Left ventricle myocardium inferior (tissue), 1 donor: ENCODE measurements around the gene ERVH48-1. TPM values are rescaled to one million over a fixed set of nuclear protein-coding genes. Genes with fewer than 3 reads are reported as not detected.
"Not testable (repeated sequence)": the region's sequence is repeated elsewhere in the genome, so short reads cannot be mapped to it uniquely, and the experiment has no call there.

ENCODE experiments used
- DNase-seq: peaks from one replicate; pipeline ENCODE4 v3.0.0-alpha.2; 2020
- H3K27ac ChIP-seq: fragments of 200-600 bp; replicated peaks from 2 replicates; pipeline ENCODE4 v1.8.0; 2021
- H3K27me3 ChIP-seq: fragments of 200-600 bp; 2 replicates; pipeline ENCODE4 v1.8.0; 2021; ENCODE audit warnings: low read depth
- H3K36me3 ChIP-seq: fragments of 200-600 bp; 2 replicates; pipeline ENCODE4 v1.8.0; 2021
- H3K4me1 ChIP-seq: fragments of 200-600 bp; 2 replicates; pipeline ENCODE4 v1.8.0; 2021
- H3K4me3 ChIP-seq: fragments of 200-600 bp; 2 replicates; pipeline ENCODE4 v1.8.0; 2021; ENCODE audit warnings: mild to moderate bottlenecking, moderate library complexity
- H3K9me3 ChIP-seq: fragments of 200-600 bp; replicated peaks from 2 replicates; pipeline ENCODE4 v1.8.0; 2021
- CTCF ChIP-seq: fragments of 200-600 bp; IDR thresholded peaks from 2 replicates; pipeline ENCODE4 v1.8.0; 2021; ENCODE audit warnings: antibody characterized with exemption, mild to moderate bottlenecking, borderline replicate concordance
- intact Hi-C: fragments of 100-400 bp; cut with micrococcal nuclease; formaldehyde crosslinking; loops from one replicate; pipeline ENCODE4 v1.11.0; 2022
- total RNA-seq: library from RNA; stranded (reverse); fragmentation: NEBNext Ultra II Directional; extraction: Animal tissue kit (Norgen Biotek cat#: 25700); gene quantifications from one replicate; pipeline ENCODE4 v1.2.1, GENCODE V29; 2021
- donor health status: DM: no; HTN: yes; CAD: no; lungs with severe emphysema.

Gene ERVH48-1
- total RNA-seq, 1 donor from 2014 or later = not detected

DNA sequence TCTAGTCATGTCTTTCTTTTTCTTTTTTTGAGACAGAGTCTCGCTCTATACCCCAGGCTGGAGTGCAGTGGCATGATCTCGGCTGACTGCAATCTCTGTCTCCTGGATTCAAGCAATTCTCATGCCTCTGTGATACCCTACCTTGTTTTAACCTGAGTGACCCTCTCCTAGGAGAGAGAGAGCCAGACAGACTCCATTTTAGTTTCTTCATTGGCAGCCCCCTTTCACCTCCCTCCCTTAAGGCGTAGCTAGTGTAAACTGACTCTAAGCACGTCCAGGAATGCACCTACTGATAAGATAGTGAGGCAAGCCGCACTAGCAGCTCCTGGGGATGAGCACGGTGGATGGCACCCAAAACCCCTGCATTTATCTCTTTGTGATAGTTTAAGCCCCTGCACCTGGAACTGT, 43.8 kb upstream of the ERVH48-1 start:
- H3K36me3 ChIP-seq = no peaks in the 10 kb centered on the region
- TF ChIP-seq CTCF = no peak
- no peaks in the 10 kb centered on the region for H3K27me3 ChIP-seq
- DNase-seq = no peak
- intact Hi-C loops = no loop called here
- no peak overlapping the region for H3K27ac ChIP-seq
- H3K4me3 ChIP-seq = no peak overlapping the region
- H3K9me3 ChIP-seq = no peaks in the 10 kb centered on the region
- peaks cover 8% of the 10 kb centered on the region for H3K4me1 ChIP-seq

DNA sequence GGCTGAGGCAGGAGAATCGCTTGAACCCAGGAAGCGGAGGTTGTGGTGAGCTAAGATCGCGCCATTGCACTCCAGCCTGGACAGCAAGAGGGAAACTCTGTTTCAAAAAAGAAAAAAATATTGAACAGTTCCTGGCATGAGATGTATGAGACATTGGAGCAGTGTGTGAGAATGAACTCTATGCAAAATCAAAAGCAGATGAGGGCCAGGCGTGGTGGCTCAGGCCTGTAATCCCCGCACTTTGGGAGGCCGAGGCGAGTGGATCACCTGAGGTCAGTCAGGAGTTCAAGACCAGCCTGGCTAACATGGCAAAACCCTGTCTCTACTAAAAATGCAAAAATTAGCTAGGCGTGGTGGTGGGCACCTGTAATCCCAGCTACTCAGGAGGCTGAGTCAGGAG, 42.2 kb upstream of the ERVH48-1 start:
- H3K9me3 ChIP-seq, H3K36me3 ChIP-seq, intact Hi-C loops, H3K27me3 ChIP-seq, H3K27ac ChIP-seq, H3K4me3 ChIP-seq, DNase-seq, H3K4me1 ChIP-seq: not testable (repeated sequence)

DNA sequence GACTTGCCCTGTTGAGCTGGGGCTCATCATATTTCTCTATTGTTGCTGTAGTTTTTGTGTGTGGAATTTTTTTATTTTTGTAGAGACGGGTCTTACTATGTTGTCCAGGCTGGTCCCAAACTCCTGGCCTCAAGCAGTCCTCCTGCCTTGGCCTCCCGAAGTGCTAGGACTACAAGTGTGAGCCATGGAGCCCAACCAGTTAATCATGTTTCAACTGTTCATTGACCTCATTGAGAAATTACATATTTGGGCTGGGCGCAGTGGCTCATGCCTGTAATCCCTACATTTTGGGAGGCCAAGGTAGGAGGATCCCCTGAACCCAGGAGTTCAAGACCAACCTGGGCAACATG, 39.8 kb upstream of the ERVH48-1 start:
- no peaks in the 10 kb centered on the region for H3K27me3 ChIP-seq
- no peak overlapping the region for H3K27ac ChIP-seq
- no peaks in the 10 kb centered on the region for H3K4me1 ChIP-seq
- no peaks in the 10 kb centered on the region for H3K9me3 ChIP-seq
- no peak for TF ChIP-seq CTCF
- H3K36me3 ChIP-seq = no peaks in the 10 kb centered on the region
- H3K4me3 ChIP-seq = no peak overlapping the region
- intact Hi-C loops = no loop called here
- no peak for DNase-seq

DNA sequence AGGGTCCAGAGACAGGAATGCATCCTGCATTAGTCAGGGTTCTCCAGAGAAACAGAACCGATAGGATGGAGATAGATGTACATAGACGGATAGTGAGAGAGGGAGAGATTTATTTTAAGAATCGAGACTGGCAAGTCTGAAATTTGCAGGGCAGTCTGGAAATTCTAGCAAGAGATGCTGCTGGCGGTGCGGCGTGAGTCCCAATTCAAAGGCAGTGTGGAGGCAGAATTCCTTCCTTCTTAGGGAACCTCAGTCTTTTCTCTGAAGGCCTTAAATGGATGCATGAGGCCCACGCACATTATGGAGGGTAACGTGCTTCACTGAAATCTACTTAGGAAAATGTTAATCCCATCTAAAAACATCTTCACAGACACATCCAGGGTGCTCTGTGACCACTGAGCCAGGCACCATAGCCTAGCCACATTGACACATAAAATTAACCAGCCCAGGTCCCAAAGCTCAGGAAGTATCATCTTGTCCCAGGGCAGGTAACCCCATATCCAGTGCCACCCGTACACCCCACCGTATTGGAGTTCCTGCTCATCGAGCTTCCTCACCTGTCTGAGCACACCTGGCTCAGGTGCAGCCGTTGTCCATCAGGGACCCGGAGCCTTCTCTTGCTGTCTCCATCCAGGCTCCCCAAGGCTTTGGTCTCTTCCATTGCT, 39.2 kb upstream of the ERVH48-1 start:
- no peak overlapping the region for H3K4me3 ChIP-seq
- no peaks in the 10 kb centered on the region for H3K9me3 ChIP-seq
- H3K4me1 ChIP-seq = no peaks in the 10 kb centered on the region
- intact Hi-C loops = no loop called here
- no peak overlapping the region for H3K27ac ChIP-seq
- H3K27me3 ChIP-seq = no peaks in the 10 kb centered on the region
- no peaks in the 10 kb centered on the region for H3K36me3 ChIP-seq
- TF ChIP-seq CTCF = no peak
- no peak for DNase-seq

DNA sequence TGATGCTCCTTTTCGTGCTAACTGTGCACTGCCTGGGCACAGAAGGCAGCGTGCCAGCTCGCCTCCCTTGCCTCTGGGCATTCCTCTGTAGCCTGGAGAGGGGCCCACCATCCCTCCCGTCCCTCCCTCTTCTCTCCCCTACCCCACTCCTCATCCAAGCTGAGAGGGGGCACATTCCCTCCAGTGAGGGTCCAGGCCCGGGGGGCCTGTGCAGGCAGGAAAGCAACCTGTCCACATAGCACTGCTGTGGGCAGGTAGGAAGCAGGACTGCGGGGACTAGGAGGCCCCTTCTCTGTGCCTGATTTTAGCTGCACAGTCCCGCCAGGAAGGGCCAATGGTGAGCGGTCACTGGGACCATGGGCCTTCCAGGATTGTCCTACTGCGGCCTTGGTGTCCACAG, 38.7 kb upstream of the ERVH48-1 start:
- intact Hi-C loops = no loop called here
- no peak overlapping the region for H3K4me3 ChIP-seq
- no peaks in the 10 kb centered on the region for H3K36me3 ChIP-seq
- no peak for TF ChIP-seq CTCF
- no peaks in the 10 kb centered on the region for H3K9me3 ChIP-seq
- no peak for DNase-seq
- no peaks in the 10 kb centered on the region for H3K4me1 ChIP-seq
- H3K27me3 ChIP-seq = no peaks in the 10 kb centered on the region
- no peak overlapping the region for H3K27ac ChIP-seq

- intact Hi-C loops = no loop called here
- no peaks in the 10 kb centered on the region for H3K36me3 ChIP-seq
- no peaks in the 10 kb centered on the region for H3K27me3 ChIP-seq
- no peak overlapping the region for H3K27ac ChIP-seq
- H3K4me1 ChIP-seq = no peaks in the 10 kb centered on the region
- no peaks in the 10 kb centered on the region for H3K9me3 ChIP-seq
- no peak overlapping the region for H3K4me3 ChIP-seq
- no peak for DNase-seq
- TF ChIP-seq CTCF = no peak
Observed at GRCh38 chr21:42962380-42963007, 37.1 kb upstream of the ERVH48-1 start.
